Measurements from ENCODE around the gene CASP4. TPM values are rescaled to one million over a fixed set of nuclear protein-coding genes. Genes with fewer than 3 reads are reported as not detected.
"Not testable (repeated sequence)": the region's sequence is repeated elsewhere in the genome, so short reads cannot be mapped to it uniquely, and the experiment has no call there.

The CASP4 gene
- total RNA-seq, 1 donor from 2014 or later, result 0.86 TPM

DNA sequence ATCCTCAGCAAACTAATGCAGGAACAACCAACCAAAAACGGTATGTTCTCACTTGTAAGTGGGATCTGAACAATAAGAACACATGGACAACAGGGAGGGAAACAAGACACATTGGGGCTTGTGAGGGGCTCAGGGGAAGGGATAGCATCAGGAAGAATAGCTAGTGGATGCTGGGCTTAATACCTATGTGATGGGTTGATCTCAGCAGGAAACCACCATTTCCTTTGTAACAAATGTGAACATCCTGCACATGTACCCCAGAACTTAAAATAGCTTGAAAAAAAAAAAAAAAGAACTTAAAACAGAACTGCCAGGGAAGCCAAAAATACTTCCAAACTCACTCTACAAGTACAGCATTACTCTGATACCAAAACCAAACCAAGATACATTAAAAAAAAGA lies 33.8 kb downstream of the CASP4 start:
- H3K4me1 Mint-ChIP-seq (ENCODE audit: low read depth, unreplicated experiment), result no peaks in the 10 kb centered on the region
- H3K27ac Mint-ChIP-seq (ENCODE audit: unreplicated experiment), result no peak overlapping the region

GRCh38 chr11:104934073-104934472 lies 34.3 kb downstream of the CASP4 start:
- H3K4me2 ChIP-seq (ENCODE audit: low read length); FAIRE-seq; H3K9me3 ChIP-seq (ENCODE audit: insufficient read depth, low read depth, low read length); H3K4me3 ChIP-seq (ENCODE audit: insufficient read depth, low read depth, low read length); H3K4me1 ChIP-seq (ENCODE audit: insufficient read depth, low read length); H3K27ac Mint-ChIP-seq (ENCODE audit: unreplicated experiment); H3K27me3 ChIP-seq (ENCODE audit: insufficient read depth, low read length); H3K36me3 Mint-ChIP-seq (ENCODE audit: low read depth, unreplicated experiment); H4K20me1 ChIP-seq (ENCODE audit: insufficient read depth, low read length); H3K27ac ChIP-seq (ENCODE audit: low read depth, low read length); H2AFZ ChIP-seq (ENCODE audit: low read depth, low read length); H3K9ac ChIP-seq (ENCODE audit: low read length); DNase-seq (ENCODE audit: low read depth); H3K4me1 Mint-ChIP-seq (ENCODE audit: low read depth, unreplicated experiment); H3K79me2 ChIP-seq (ENCODE audit: insufficient read depth, low read length); H3K36me3 ChIP-seq (ENCODE audit: insufficient read depth, low read length); H3K27me3 Mint-ChIP-seq (ENCODE audit: low read depth, unreplicated experiment); H3K4me3 Mint-ChIP-seq (ENCODE audit: unreplicated experiment): not testable (repeated sequence)
- peaks cover 11% of the 10 kb centered on the region for H3K9me3 Mint-ChIP-seq (ENCODE audit: unreplicated experiment)

More for the DNA sequence above, 33.8 kb downstream of the CASP4 start:
- Histone ChIP-seq H3K4me3 (ENCODE audit: insufficient read depth, low read depth, low read length) (no peak overlapping the region), H4K20me1 (ENCODE audit: insufficient read depth, low read length) (no peaks in the 10 kb centered on the region), H3K79me2 (ENCODE audit: insufficient read depth, low read length) (no peaks in the 10 kb centered on the region), H2AFZ (ENCODE audit: low read depth, low read length) (no peak overlapping the region), H3K4me2 (ENCODE audit: low read length) (no peak overlapping the region), H3K36me3 (ENCODE audit: insufficient read depth, low read length) (no peaks in the 10 kb centered on the region), H3K27me3 (ENCODE audit: insufficient read depth, low read length) (no peaks in the 10 kb centered on the region), H3K4me1 (ENCODE audit: insufficient read depth, low read length) (no peaks in the 10 kb centered on the region), H3K9ac (ENCODE audit: low read length) (no peak overlapping the region), H3K9me3 (ENCODE audit: insufficient read depth, low read depth, low read length) (no peaks in the 10 kb centered on the region), H3K27ac (ENCODE audit: low read depth, low read length) (no peak overlapping the region)
- no peak for DNase-seq (ENCODE audit: low read depth)
- Mint-ChIP-seq H3K27me3 (ENCODE audit: low read depth, unreplicated experiment) (no peaks in the 10 kb centered on the region), H3K36me3 (ENCODE audit: low read depth, unreplicated experiment) (no peaks in the 10 kb centered on the region), H3K9me3 (ENCODE audit: unreplicated experiment) (peaks cover 8% of the 10 kb centered on the region), H3K4me3 (ENCODE audit: unreplicated experiment) (no peak overlapping the region)
- TF ChIP-seq, protein P1, sequence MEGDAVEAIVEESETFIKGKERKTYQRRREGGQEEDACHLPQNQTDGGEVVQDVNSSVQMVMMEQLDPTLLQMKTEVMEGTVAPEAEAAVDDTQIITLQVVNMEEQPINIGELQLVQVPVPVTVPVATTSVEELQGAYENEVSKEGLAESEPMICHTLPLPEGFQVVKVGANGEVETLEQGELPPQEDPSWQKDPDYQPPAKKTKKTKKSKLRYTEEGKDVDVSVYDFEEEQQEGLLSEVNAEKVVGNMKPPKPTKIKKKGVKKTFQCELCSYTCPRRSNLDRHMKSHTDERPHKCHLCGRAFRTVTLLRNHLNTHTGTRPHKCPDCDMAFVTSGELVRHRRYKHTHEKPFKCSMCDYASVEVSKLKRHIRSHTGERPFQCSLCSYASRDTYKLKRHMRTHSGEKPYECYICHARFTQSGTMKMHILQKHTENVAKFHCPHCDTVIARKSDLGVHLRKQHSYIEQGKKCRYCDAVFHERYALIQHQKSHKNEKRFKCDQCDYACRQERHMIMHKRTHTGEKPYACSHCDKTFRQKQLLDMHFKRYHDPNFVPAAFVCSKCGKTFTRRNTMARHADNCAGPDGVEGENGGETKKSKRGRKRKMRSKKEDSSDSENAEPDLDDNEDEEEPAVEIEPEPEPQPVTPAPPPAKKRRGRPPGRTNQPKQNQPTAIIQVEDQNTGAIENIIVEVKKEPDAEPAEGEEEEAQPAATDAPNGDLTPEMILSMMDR (IDR thresholded peaks at IDR 0.05; ENCODE audit: insufficient read depth, low read depth, low read length), result no peak
- no peak for TF ChIP-seq EZH2 (IDR thresholded peaks at IDR 0.05; ENCODE audit: insufficient read depth, low read length)
- FAIRE-seq, result no peak

DNA sequence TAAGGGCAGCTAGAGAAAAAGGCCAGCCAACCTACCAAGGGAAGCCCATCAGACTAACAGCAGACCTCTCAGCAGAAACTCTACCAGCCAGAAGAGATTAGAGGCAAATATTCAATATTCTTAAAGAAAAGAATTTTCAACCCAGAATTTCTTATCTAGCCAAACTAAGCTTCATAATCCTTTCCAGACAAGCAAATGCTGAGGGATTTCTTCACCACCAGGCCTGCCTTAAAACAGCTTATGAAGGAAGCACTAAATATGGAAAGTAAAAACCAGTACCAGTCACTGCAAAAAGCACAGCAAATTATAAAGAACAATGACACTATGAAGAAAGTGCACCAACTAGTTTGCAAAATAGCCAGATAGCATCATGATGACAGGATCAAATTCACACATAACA lies 39.6 kb downstream of the CASP4 start:
- no peak overlapping the region for H3K4me3 Mint-ChIP-seq (ENCODE audit: unreplicated experiment)
- no peak overlapping the region for H3K27ac ChIP-seq (ENCODE audit: low read depth, low read length)
- TF ChIP-seq, protein P1 (IDR thresholded peaks at IDR 0.05; ENCODE audit: insufficient read depth, low read depth, low read length), result no peak
- no peak for TF ChIP-seq EZH2 (IDR thresholded peaks at IDR 0.05; ENCODE audit: insufficient read depth, low read length)
- peaks cover 16% of the 10 kb centered on the region for H3K9me3 Mint-ChIP-seq (ENCODE audit: unreplicated experiment)
- H3K4me2 ChIP-seq (ENCODE audit: low read length), result no peak overlapping the region
- no peak overlapping the region for H2AFZ ChIP-seq (ENCODE audit: low read depth, low read length)
- peaks cover 2% of the 10 kb centered on the region for H3K4me1 Mint-ChIP-seq (ENCODE audit: low read depth, unreplicated experiment)
- no peaks in the 10 kb centered on the region for H3K9me3 ChIP-seq (ENCODE audit: insufficient read depth, low read depth, low read length)
- no peaks in the 10 kb centered on the region for H3K79me2 ChIP-seq (ENCODE audit: insufficient read depth, low read length)
- DNase-seq (ENCODE audit: low read depth) (no peak), FAIRE-seq (no peak)
- H3K4me1 ChIP-seq (ENCODE audit: insufficient read depth, low read length), result no peaks in the 10 kb centered on the region
- H3K27ac Mint-ChIP-seq (ENCODE audit: unreplicated experiment), result no peak overlapping the region
- H3K36me3 Mint-ChIP-seq (ENCODE audit: low read depth, unreplicated experiment), result peaks cover 3% of the 10 kb centered on the region
- no peaks in the 10 kb centered on the region for H3K27me3 ChIP-seq (ENCODE audit: insufficient read depth, low read length)
- no peaks in the 10 kb centered on the region for H4K20me1 ChIP-seq (ENCODE audit: insufficient read depth, low read length)
- H3K27me3 Mint-ChIP-seq (ENCODE audit: low read depth, unreplicated experiment), result no peaks in the 10 kb centered on the region
- no peak overlapping the region for H3K4me3 ChIP-seq (ENCODE audit: insufficient read depth, low read depth, low read length)
- H3K9ac ChIP-seq (ENCODE audit: low read length), result no peak overlapping the region
- no peaks in the 10 kb centered on the region for H3K36me3 ChIP-seq (ENCODE audit: insufficient read depth, low read length)

All from astrocyte (in vitro differentiated cells and primary cell).